ACHN (cell line): Measurements from ENCODE around the gene RELL1.

Source experiments
- DNase-seq: peaks from one replicate; pipeline ENCODE4 v3.0.0-alpha.2; 2015
- in situ Hi-C: cut with HindIII; loops from 2 replicates; pipeline ENCODE4 v1.10.0; 2017; ENCODE audit warnings: low sequenced_read_pairs, low pct_ligation_motif_present, low pct_unique_long_range_greater_than_20kb

The RELL1 gene

DNA sequence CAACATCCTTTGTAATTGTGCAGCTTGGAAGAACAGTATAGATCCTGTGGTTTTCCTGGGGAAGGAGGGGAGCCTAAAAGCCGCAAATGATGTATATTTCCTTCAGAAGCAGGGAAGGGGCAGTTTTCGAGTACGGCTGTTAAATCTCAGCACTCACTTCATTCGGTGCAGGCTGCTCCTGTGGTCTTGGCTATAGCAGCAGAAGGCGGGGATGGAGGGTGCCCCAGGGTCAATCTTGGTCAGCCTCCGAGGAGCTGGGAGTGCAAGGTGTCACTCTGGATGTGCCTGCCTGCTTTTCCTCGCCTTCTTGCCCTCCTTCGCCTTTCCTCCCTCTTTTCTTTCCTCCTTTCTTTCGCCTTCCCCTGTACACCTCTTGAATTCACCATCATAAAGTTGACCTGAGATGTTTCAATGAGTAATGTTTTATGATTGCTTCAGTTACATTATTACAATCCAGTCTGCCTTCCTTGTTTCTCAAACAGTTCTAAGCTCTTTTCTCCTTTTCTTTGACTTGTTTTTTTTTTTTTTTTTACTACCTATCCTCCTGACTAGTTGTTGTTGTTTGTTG is 101.6 kb downstream of the RELL1 start:
- in situ Hi-C loops, result no loop called here
- no peak for DNase-seq

DNA sequence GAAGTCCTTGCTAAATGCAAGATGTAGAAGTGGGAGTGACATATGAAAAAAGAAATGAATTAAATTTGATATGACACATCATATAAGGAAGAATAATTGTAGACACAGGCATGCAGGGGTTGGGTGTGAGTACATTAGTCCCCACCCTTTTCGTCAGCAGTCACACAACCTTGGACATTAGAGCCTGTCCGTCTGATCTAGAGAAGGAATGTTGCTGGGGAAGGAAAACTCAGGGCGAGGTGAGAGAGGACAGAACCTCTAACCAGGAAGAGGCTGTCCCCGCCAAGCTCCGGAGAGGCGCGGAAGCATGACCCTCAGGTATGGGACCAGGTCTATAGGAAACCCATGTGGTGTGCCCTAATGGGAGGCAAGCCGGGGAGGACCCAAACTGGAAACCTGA is 102.1 kb downstream of the RELL1 start:
- in situ Hi-C loops, result no loop called here
- DNase-seq, result no peak

DNA sequence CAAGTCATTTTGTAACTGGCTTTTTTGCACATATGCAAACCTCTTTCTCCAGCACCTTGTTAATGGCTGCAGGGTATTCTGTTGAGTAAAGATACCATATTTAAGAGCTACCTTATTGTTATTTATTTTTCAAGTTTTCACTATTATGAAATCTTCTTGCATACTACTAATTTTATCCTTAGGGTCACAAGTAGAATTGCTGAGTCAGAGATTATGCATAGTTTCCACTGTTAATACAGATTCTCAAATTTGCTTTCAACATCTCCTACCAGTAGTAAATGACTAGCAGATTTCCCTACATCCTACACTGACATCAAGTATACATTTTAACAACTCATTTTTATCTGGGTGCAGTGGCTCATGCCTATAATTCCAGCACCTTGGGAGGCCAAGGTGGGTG is 112.6 kb downstream of the RELL1 start:
- in situ Hi-C loops, result no loop called here
- DNase-seq, result no peak

DNA sequence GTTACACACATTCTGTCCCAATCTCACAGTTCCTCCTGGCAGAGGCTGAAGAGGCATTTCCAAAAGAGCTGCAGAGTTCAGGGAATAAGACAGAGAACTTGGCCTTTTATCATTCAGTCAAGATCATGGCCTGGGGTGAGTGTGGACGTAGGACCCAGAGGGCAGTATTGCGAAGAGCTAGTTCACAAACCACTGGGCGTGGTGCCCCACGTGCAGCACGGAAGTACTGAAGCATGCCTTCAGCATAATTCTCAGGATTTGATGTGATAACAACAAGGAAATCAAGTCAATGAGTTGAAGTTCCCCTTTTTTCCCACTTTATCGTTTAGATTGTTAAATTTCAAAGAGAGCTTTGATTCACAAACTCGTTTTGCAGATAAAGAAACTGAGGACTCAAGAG is 117.7 kb downstream of the RELL1 start:
- in situ Hi-C loops, result no loop called here
- no peak for DNase-seq

DNA sequence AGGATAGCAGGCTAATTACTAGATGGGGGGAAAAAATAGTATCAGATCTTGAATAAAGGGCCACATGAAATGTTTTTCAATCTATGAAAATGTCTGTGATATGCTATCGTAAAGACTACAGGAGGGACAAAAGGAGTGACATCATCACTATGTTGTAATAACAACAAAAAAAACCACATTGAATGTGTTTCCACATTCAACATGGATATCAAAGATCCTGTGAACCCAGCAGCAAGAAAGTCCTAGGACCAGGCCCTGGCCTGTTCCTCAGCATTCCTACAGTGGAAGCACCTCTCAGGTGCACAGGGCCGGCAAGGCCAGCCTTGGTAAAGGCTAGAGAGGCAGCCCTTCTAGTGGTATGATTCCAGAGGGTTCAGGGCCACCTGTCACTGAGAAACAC is 118.3 kb downstream of the RELL1 start:
- DNase-seq, result no peak

DNA sequence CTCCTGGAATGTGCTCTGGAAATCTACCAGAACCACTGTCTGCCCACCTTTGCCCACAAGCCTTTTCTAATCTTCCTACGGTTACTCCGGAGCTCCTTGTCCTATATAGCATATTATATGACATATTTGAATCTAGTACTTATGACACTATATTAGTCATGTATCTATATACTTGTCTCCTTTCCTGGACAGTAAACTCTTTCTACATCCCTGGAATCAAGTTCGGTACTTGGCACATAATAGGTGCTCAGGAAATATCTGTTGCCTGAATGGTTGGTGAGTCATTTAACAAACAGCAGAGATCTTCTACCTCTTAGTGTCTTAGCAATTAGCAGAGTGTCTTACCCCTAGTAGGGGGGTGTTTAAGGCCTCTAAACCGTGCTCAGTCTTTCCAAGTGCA is 123.6 kb downstream of the RELL1 start:
- no peak for DNase-seq
- in situ Hi-C loops, result no loop called here

More for the DNA sequence above, 118.3 kb downstream of the RELL1 start:
- in situ Hi-C loops, result no loop called here

DNA sequence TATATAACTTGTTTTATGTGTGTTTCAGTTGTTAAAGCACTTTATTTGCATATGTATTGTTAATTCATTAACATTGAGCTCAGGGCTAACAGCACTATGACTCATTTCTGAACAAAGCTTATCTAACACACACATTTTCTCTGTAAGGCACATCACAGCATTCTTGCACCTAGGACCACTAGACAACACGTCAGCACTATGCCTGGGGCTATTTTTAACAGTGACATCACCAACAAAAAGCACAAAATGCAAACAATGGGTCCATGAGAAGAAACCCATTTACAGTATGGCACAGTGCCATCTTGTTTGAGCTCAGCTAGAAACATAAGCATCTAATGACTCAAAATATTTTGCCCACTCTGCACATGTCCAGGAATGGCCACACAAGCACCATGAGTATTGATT is 124.4 kb downstream of the RELL1 start:
- in situ Hi-C loops, result no loop called here

DNA sequence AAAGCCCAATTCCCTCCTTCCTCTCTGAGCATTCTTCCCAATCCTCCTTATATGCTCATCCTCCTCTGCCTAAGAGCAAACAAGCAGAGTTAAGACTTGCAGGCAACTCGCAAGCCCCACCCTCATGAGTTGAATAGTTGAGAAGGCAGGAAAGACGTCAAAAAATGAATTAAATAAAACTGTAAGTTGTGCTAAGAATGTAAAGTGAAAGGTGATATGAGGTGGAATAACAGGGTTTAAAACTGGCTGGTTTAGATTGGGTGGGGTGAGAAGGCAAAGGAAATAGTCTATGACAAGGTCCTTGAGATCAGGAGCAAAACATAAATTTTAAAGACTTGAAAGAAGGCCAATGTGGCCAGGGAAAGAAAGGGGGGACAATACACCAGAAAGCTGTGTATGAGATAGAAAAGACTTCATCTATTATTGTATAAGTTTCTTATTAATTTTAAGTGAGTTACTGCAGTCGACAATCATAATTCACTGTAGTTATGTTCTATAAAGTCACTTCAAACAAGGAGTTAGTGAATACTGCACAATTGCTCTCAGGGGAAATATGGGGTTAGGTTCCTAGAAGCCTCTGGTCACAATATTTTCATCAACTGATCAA is 124.9 kb downstream of the RELL1 start:
- no peak for DNase-seq
- in situ Hi-C loops, result no loop called here

More for the DNA sequence above, 124.4 kb downstream of the RELL1 start:
- no peak for DNase-seq
